ENCODE data around the gene FBXL16.
A peak's percentile ranks its signal among the peaks of the same experiment; 100 is the strongest.

DNA sequence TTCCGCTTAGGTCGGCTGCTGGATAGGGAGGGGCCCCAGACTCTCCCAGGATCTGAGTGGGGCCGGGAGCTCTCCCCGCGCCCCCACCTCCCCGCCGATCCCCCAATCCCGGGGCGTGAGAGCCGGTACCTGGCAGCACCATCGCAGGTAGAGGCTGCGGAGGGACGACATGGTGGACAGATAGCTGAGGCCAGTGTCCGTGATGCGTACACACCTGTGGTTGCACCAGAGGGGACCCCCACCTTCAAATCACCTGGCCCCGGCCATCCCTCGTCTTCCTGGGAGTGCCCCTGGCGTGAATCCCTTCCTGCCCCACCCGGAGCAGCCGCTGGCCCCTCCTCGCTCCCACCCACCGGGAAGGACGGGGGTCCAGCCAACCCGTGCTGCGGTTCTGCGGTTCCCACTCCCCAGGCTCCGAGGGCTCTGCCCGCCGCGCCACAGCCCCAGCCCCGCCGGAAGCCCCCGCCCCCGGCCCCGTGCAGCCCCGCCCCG lies 10.7 kb downstream of the FBXL16 start:
- TF ChIP-seq, protein P1, sequence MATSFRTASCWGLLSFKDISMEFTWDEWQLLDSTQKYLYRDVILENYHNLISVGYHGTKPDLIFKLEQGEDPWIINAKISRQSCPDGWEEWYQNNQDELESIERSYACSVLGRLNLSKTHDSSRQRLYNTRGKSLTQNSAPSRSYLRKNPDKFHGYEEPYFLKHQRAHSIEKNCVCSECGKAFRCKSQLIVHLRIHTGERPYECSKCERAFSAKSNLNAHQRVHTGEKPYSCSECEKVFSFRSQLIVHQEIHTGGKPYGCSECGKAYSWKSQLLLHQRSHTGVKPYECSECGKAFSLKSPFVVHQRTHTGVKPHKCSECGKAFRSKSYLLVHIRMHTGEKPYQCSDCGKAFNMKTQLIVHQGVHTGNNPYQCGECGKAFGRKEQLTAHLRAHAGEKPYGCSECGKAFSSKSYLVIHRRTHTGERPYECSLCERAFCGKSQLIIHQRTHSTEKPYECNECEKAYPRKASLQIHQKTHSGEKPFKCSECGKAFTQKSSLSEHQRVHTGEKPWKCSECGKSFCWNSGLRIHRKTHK (tag by site-specific recombination; IDR thresholded peaks at IDR 0.05) = no peak
- TF ChIP-seq, protein P2, sequence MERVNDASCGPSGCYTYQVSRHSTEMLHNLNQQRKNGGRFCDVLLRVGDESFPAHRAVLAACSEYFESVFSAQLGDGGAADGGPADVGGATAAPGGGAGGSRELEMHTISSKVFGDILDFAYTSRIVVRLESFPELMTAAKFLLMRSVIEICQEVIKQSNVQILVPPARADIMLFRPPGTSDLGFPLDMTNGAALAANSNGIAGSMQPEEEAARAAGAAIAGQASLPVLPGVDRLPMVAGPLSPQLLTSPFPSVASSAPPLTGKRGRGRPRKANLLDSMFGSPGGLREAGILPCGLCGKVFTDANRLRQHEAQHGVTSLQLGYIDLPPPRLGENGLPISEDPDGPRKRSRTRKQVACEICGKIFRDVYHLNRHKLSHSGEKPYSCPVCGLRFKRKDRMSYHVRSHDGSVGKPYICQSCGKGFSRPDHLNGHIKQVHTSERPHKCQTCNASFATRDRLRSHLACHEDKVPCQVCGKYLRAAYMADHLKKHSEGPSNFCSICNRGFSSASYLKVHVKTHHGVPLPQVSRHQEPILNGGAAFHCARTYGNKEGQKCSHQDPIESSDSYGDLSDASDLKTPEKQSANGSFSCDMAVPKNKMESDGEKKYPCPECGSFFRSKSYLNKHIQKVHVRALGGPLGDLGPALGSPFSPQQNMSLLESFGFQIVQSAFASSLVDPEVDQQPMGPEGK (tag by site-specific recombination; IDR thresholded peaks at IDR 0.05) = peak; percentile 36; the same call in 1 of the 2 replicates
- TF ChIP-seq, protein P3, sequence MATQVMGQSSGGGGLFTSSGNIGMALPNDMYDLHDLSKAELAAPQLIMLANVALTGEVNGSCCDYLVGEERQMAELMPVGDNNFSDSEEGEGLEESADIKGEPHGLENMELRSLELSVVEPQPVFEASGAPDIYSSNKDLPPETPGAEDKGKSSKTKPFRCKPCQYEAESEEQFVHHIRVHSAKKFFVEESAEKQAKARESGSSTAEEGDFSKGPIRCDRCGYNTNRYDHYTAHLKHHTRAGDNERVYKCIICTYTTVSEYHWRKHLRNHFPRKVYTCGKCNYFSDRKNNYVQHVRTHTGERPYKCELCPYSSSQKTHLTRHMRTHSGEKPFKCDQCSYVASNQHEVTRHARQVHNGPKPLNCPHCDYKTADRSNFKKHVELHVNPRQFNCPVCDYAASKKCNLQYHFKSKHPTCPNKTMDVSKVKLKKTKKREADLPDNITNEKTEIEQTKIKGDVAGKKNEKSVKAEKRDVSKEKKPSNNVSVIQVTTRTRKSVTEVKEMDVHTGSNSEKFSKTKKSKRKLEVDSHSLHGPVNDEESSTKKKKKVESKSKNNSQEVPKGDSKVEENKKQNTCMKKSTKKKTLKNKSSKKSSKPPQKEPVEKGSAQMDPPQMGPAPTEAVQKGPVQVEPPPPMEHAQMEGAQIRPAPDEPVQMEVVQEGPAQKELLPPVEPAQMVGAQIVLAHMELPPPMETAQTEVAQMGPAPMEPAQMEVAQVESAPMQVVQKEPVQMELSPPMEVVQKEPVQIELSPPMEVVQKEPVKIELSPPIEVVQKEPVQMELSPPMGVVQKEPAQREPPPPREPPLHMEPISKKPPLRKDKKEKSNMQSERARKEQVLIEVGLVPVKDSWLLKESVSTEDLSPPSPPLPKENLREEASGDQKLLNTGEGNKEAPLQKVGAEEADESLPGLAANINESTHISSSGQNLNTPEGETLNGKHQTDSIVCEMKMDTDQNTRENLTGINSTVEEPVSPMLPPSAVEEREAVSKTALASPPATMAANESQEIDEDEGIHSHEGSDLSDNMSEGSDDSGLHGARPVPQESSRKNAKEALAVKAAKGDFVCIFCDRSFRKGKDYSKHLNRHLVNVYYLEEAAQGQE (tag by site-specific recombination; IDR thresholded peaks at IDR 0.05) = no peak
- no peak for TF ChIP-seq GLI4 (tag by site-specific recombination; IDR thresholded peaks at IDR 0.05)
- TF ChIP-seq, protein P4, sequence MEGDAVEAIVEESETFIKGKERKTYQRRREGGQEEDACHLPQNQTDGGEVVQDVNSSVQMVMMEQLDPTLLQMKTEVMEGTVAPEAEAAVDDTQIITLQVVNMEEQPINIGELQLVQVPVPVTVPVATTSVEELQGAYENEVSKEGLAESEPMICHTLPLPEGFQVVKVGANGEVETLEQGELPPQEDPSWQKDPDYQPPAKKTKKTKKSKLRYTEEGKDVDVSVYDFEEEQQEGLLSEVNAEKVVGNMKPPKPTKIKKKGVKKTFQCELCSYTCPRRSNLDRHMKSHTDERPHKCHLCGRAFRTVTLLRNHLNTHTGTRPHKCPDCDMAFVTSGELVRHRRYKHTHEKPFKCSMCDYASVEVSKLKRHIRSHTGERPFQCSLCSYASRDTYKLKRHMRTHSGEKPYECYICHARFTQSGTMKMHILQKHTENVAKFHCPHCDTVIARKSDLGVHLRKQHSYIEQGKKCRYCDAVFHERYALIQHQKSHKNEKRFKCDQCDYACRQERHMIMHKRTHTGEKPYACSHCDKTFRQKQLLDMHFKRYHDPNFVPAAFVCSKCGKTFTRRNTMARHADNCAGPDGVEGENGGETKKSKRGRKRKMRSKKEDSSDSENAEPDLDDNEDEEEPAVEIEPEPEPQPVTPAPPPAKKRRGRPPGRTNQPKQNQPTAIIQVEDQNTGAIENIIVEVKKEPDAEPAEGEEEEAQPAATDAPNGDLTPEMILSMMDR (tag by site-specific recombination; IDR thresholded peaks at IDR 0.05) = no peak

All from HEK293 (cell line).